OCI-LY1 (cell line): Measurements from ENCODE around the gene ZFP91.

Source experiments
- H2AFZ ChIP-seq: fragments of 200-600 bp; sonication (generic), shearing (Covaris generic); 2 replicates; pipeline ENCODE4 v1.6.0; 2014; ENCODE audit warnings: antibody characterized with exemption, mild to moderate bottlenecking, low read length
- H3F3A ChIP-seq: fragments of 200-600 bp; sonication (generic), shearing (Covaris generic); 2 replicates; pipeline ENCODE4 v1.6.0; 2014; ENCODE audit warnings: mild to moderate bottlenecking, antibody characterized with exemption, low read length, moderate library complexity; ENCODE audit not compliant: insufficient read depth
- H3K27ac ChIP-seq: fragments of 200-600 bp; sonication (generic); 2 replicates; pipeline ENCODE4 v1.5.1; 2014; ENCODE audit warnings: low read length, mixed run types, mild to moderate bottlenecking, low read depth; ENCODE audit not compliant: poor library complexity, severe bottlenecking
- H3K27me3 ChIP-seq: fragments of 200-600 bp; sonication (generic); 2 replicates; pipeline ENCODE4 v1.6.0; 2014; ENCODE audit warnings: antibody characterized with exemption, mild to moderate bottlenecking, low read length, moderate library complexity; ENCODE audit not compliant: insufficient read depth
- H3K36me3 ChIP-seq: fragments of 200-600 bp; sonication (generic); 2 replicates; pipeline ENCODE4 v1.6.1; 2014; ENCODE audit warnings: mild to moderate bottlenecking, antibody characterized with exemption, low read length, moderate library complexity, mixed read lengths; ENCODE audit not compliant: insufficient read depth
- H3K4me1 ChIP-seq: fragments of 200-600 bp; sonication (generic); 2 replicates; pipeline ENCODE4 v1.5.1; 2014; ENCODE audit warnings: mild to moderate bottlenecking, low read length, moderate library complexity; ENCODE audit not compliant: insufficient read depth, severe bottlenecking
- H3K4me2 ChIP-seq: fragments of 200-600 bp; sonication (generic), shearing (Covaris generic); 2 replicates; pipeline ENCODE4 v1.6.1; 2014; ENCODE audit warnings: low read length
- H3K4me3 ChIP-seq: fragments of 200-600 bp; sonication (generic); 2 replicates; pipeline ENCODE4 v1.5.1; 2014; ENCODE audit warnings: low read length, low read depth, mild to moderate bottlenecking, mixed read lengths; ENCODE audit not compliant: poor library complexity, severe bottlenecking
- H3K79me2 ChIP-seq: fragments of 200-600 bp; shearing (Covaris generic); 2 replicates; pipeline ENCODE4 v1.6.1; 2016; ENCODE audit warnings: mixed run types, low read length, mixed read lengths; ENCODE audit not compliant: insufficient read depth
- H3K9ac ChIP-seq: fragments of 200-600 bp; sonication (generic), shearing (Covaris generic); 2 replicates; pipeline ENCODE4 v1.6.1; 2014; ENCODE audit warnings: mild to moderate bottlenecking, low read length, mixed read lengths
- H3K9me2 ChIP-seq: fragments of 200-600 bp; sonication (generic), shearing (Covaris generic); 2 replicates; pipeline ENCODE4 v1.6.1; 2014; ENCODE audit warnings: low read depth, mild to moderate bottlenecking, low read length, mixed read lengths
- H3K9me3 ChIP-seq: fragments of 200-600 bp; shearing (Covaris generic); 2 replicates; pipeline ENCODE4 v1.6.1; 2014; ENCODE audit warnings: low read length, mixed read lengths
- H4K20me1 ChIP-seq: fragments of 200-600 bp; sonication (generic), shearing (Covaris generic); 2 replicates; pipeline ENCODE4 v1.6.0; 2016; ENCODE audit warnings: mild to moderate bottlenecking, low read length; ENCODE audit not compliant: insufficient read depth
- EZH2 ChIP-seq: fragments of 200-600 bp; sonication (generic), shearing (Covaris generic); IDR thresholded peaks from 2 replicates; pipeline ENCODE4 v1.8.0; 2017; ENCODE audit warnings: borderline replicate concordance, mixed run types, mild to moderate bottlenecking, antibody characterized with exemption, low read length, moderate library complexity, mixed read lengths
- TF ChIP-seq, protein P1 (sequence below): fragments of 200-600 bp; sonication (generic), shearing (Covaris generic); IDR thresholded peaks from 2 replicates; pipeline ENCODE4 v1.5.1; 2017; ENCODE audit warnings: mild to moderate bottlenecking, antibody characterized with exemption, low read length, moderate library complexity, mixed read lengths

Gene ZFP91

DNA sequence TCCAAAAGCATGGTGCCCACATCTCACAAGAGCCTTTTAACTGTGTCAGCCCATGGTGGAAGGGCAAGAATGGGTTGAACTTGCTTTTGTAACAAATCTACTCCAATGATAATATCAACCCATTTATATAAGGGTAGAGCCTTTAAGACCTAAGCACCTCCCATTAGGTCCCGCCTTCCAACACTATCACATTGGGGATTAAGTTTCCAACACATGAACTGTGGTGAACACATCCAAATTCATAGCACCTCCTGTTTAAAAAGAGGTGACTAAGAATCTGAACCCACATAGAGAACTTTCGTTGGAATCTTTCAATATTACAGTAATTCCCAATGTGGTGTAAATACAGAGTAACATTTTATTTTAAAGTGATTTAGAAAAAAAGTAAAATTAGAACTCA is 34.4 kb downstream of the ZFP91 start:
- Histone ChIP-seq H3K4me1 (peaks cover 12% of the 10 kb centered on the region), H4K20me1 (no peaks in the 10 kb centered on the region), H3K4me3 (no peak overlapping the region), H3K36me3 (peaks cover 86% of the 10 kb centered on the region), H3K9me2 (no peaks in the 10 kb centered on the region), H3K9ac (no peak overlapping the region), H3F3A (no peaks in the 10 kb centered on the region), H3K27me3 (no peaks in the 10 kb centered on the region), H3K4me2 (no peak overlapping the region), H2AFZ (no peak overlapping the region), H3K79me2 (peaks cover 11% of the 10 kb centered on the region; the same call in 1 of the 2 replicates), H3K9me3 (no peaks in the 10 kb centered on the region), H3K27ac (no peak overlapping the region)
- no peak for TF ChIP-seq EZH2
- TF ChIP-seq, protein P1, sequence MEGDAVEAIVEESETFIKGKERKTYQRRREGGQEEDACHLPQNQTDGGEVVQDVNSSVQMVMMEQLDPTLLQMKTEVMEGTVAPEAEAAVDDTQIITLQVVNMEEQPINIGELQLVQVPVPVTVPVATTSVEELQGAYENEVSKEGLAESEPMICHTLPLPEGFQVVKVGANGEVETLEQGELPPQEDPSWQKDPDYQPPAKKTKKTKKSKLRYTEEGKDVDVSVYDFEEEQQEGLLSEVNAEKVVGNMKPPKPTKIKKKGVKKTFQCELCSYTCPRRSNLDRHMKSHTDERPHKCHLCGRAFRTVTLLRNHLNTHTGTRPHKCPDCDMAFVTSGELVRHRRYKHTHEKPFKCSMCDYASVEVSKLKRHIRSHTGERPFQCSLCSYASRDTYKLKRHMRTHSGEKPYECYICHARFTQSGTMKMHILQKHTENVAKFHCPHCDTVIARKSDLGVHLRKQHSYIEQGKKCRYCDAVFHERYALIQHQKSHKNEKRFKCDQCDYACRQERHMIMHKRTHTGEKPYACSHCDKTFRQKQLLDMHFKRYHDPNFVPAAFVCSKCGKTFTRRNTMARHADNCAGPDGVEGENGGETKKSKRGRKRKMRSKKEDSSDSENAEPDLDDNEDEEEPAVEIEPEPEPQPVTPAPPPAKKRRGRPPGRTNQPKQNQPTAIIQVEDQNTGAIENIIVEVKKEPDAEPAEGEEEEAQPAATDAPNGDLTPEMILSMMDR, result no peak

DNA sequence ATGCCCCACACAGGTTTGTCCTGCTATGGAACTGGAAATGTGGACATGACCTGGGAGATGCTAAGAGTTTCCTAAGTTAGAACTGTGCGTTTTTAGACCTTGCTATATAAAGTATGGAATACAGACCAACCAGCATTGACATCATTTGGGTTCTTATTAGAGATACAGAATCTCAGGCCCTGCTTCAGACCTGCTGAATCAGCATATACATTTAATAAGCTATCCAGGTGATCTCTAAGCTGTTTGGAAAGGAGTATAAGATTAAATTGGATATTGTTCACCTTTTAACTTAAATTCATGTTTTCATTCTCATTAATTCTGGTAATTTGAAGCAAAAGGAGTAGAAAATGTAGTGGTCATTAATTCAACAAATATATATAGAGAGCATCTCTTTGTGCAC is 36.7 kb downstream of the ZFP91 start:
- Histone ChIP-seq H3K4me1 (no peaks in the 10 kb centered on the region), H2AFZ (no peak overlapping the region), H3K9me3 (no peaks in the 10 kb centered on the region), H3F3A (no peaks in the 10 kb centered on the region), H3K27ac (no peak overlapping the region), H3K4me2 (no peak overlapping the region), H3K9ac (no peak overlapping the region), H4K20me1 (no peaks in the 10 kb centered on the region), H3K9me2 (no peaks in the 10 kb centered on the region), H3K4me3 (no peak overlapping the region), H3K36me3 (peaks cover 100% of the 10 kb centered on the region), H3K27me3 (no peaks in the 10 kb centered on the region), H3K79me2 (no peaks in the 10 kb centered on the region)
- TF ChIP-seq, protein P1, result no peak
- TF ChIP-seq EZH2, result no peak

DNA sequence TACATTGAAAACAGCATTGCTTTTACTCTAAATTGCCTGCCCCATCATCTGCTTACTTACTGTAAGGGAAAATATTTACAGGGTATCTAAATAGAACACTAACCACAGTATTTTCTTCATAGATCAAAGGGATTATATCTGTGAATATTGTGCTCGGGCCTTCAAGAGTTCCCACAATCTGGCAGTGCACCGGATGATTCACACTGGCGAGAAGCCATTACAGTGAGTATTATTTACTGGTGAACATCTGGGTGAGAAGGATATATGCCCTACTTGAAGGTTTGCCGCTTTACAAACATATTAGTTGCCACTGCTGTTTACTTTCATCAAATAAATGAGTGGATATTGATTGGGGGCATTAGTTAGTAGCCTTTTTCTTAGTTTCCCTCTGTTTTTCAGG is 37.7 kb downstream of the ZFP91 start:
- H3F3A ChIP-seq, result no peaks in the 10 kb centered on the region
- no peak overlapping the region for H3K4me2 ChIP-seq
- no peaks in the 10 kb centered on the region for H3K9me2 ChIP-seq
- H3K27me3 ChIP-seq, result no peaks in the 10 kb centered on the region
- H4K20me1 ChIP-seq, result no peaks in the 10 kb centered on the region
- no peaks in the 10 kb centered on the region for H3K9me3 ChIP-seq
- H3K27ac ChIP-seq, result no peak overlapping the region
- no peak overlapping the region for H3K9ac ChIP-seq
- H3K79me2 ChIP-seq, result no peaks in the 10 kb centered on the region
- TF ChIP-seq, protein P1, result no peak
- TF ChIP-seq EZH2, result no peak
- no peaks in the 10 kb centered on the region for H3K4me1 ChIP-seq
- H3K36me3 ChIP-seq, result peaks cover 100% of the 10 kb centered on the region
- H3K4me3 ChIP-seq, result no peak overlapping the region
- no peak overlapping the region for H2AFZ ChIP-seq
